HepG2 (cell line): ENCODE measurements around the gene ZNF618. TPM values are rescaled to one million over a fixed set of nuclear protein-coding genes. Genes with fewer than 3 reads are reported as not detected.
A peak's percentile ranks its signal among the peaks of the same experiment; 100 is the strongest.

Experiments
- ATAC-seq: fragments of 200-7000 bp; cut with Tn5 transposase; 3 replicates; pipeline ENCODE4 v1.9.1; 2020; ENCODE audit warnings: mild to moderate bottlenecking, moderate library complexity
- BruUV-seq: library from RNA; stranded (reverse); fragments of 400-500 nt; replicated peaks from 2 replicates; lab custom pipeline; 2021; lab: Mats Ljungman, UMichigan
- CTCF ChIA-PET: fragments of 300-600 bp; formaldehyde crosslinking; extraction: SDS; loops from one replicate; lab custom pipeline; 2021; ENCODE audit warnings: low total read pairs, inconsistent platforms, low intra/inter-chr PET ratio; lab: Yijun Ruan, JAX
- POLR2A ChIA-PET: fragments of 350-600 bp; sonication (Branson Sonifier 250); formaldehyde crosslinking; loops from one replicate; lab custom pipeline; 2020; ENCODE audit warnings: antibody characterized with exemption, inconsistent platforms; lab: Yijun Ruan, JAX
- DNase-seq: peaks from one replicate; pipeline ENCODE4 v3.0.0-alpha.2; 2015; ENCODE audit warnings: low spot score
- FAIRE-seq: peaks from 3 replicates; lab custom pipeline; 2011; peaks lifted over from hg19 to GRCh38; lab: Jason Lieb, UNC
- H2AFZ ChIP-seq: one replicate; pipeline ENCODE4 v1.6.1; 2011; ENCODE audit warnings: low read length, inconsistent platforms
- H3K27ac ChIP-seq: fragments of 300-600 bp; 3 replicates; pipeline ENCODE4 v1.8.0; 2011; ENCODE audit warnings: mixed run types, mild to moderate bottlenecking, mixed read lengths, low read length, inconsistent platforms; ENCODE audit not compliant: insufficient read depth; ENCODE audit errors: extremely low read length
- H3K27me3 ChIP-seq, 2 experiments: fragments of 200-600 bp in 1 of 2; 2 replicates in 1 of 2; 3 replicates in 1 of 2; pipeline versions ENCODE4 v1.6.0 to v1.8.0; 2011; ENCODE audit warnings: low read length in 2 of 2, mild to moderate bottlenecking in 2 of 2, moderate library complexity in 2 of 2, inconsistent platforms in 1 of 2; ENCODE audit not compliant: insufficient read depth in 2 of 2, control insufficient read depth in 1 of 2
- H3K36me3 ChIP-seq, 2 experiments: fragments of 200-600 bp in 1 of 2; replicated peaks in 1 of 2; 2 replicates in 1 of 2; 3 replicates in 1 of 2; pipeline versions ENCODE4 v1.5.1 to v1.8.0; 2011; ENCODE audit warnings: low read length in 2 of 2, inconsistent platforms in 1 of 2; ENCODE audit not compliant: insufficient read depth in 2 of 2, control insufficient read depth in 1 of 2
- H3K4me1 ChIP-seq: 2 replicates; pipeline ENCODE4 v1.5.1; 2012; ENCODE audit warnings: low read length, inconsistent platforms; ENCODE audit not compliant: insufficient read depth
- H3K4me2 ChIP-seq: 2 replicates; pipeline ENCODE4 v1.6.0; 2011; ENCODE audit warnings: low read depth, low read length, inconsistent platforms
- H3K4me3 ChIP-seq, 3 experiments: fragments of 200-600 bp in 1 of 3; sonication (generic), shearing (Covaris generic) in 1 of 3; replicated peaks in 1 of 3; 2 replicates each; pipeline ENCODE4 v1.5.1; 2011 to 2016; ENCODE audit warnings: low read length in 3 of 3, inconsistent platforms in 2 of 3, low read depth in 2 of 3, mild to moderate bottlenecking in 2 of 3, control low read depth in 1 of 3, mixed read lengths in 1 of 3; ENCODE audit not compliant: insufficient read depth in 1 of 3
- H3K79me2 ChIP-seq: one replicate; pipeline ENCODE4 v1.6.1; 2011; ENCODE audit warnings: low read length, inconsistent platforms; ENCODE audit not compliant: insufficient read depth
- H3K9ac ChIP-seq: 2 replicates; pipeline ENCODE4 v1.6.0; 2011; ENCODE audit warnings: mild to moderate bottlenecking, low read depth, low read length, inconsistent platforms; ENCODE audit not compliant: insufficient read depth
- H3K9me3 ChIP-seq: 2 replicates; pipeline ENCODE4 v1.5.1; 2012; ENCODE audit warnings: mild to moderate bottlenecking, low read length
- H4K20me1 ChIP-seq: 2 replicates; pipeline ENCODE4 v1.6.0; 2011; ENCODE audit warnings: inconsistent platforms, mild to moderate bottlenecking, low read length, moderate library complexity; ENCODE audit not compliant: insufficient read depth
- ATAD3A ChIP-seq: sonication (generic); formaldehyde crosslinking; IDR thresholded peaks from 2 replicates; pipeline ENCODE4 v1.4.0; 2020; ENCODE audit warnings: missing genetic modification reagents
- CENPX ChIP-seq: sonication (generic); formaldehyde crosslinking; IDR thresholded peaks from 2 replicates; pipeline ENCODE4 v1.9.0; 2021; ENCODE audit warnings: mild to moderate bottlenecking, missing genetic modification reagents, moderate library complexity
- FIP1L1 ChIP-seq: fragments of 200-400 bp; formaldehyde crosslinking; IDR thresholded peaks from 2 replicates; pipeline ENCODE4 v1.6.1; 2018; ENCODE audit warnings: low read depth, mild to moderate bottlenecking, low read length, moderate library complexity, borderline replicate concordance; ENCODE audit not compliant: insufficient read depth
- MYNN ChIP-seq: sonication (generic); formaldehyde crosslinking; IDR thresholded peaks from 2 replicates; pipeline ENCODE4 v1.4.0; 2020; ENCODE audit warnings: mild to moderate bottlenecking, low read depth, missing genetic modification reagents
- PBX2 ChIP-seq: IDR thresholded peaks from 2 replicates; pipeline ENCODE4 v1.6.1; 2016; ENCODE audit warnings: control low read depth
- PHF8 ChIP-seq: sonication (generic); formaldehyde crosslinking; IDR thresholded peaks from 2 replicates; pipeline ENCODE4 v1.5.0; 2020; ENCODE audit warnings: missing genetic modification reagents
- SRSF4 ChIP-seq: fragments of 200-400 bp; formaldehyde crosslinking; IDR thresholded peaks from one replicate; pipeline ENCODE4 v1.6.1; 2018; ENCODE audit warnings: mild to moderate bottlenecking, low read depth, low read length, moderate library complexity; ENCODE audit not compliant: poor library complexity, severe bottlenecking
- ZBTB20 ChIP-seq: sonication (generic); formaldehyde crosslinking; IDR thresholded peaks from 2 replicates; pipeline ENCODE4 v1.8.1; 2023; ENCODE audit warnings: missing genetic modification reagents, low read depth, mild to moderate bottlenecking, borderline replicate concordance
- ZMYM4 ChIP-seq: sonication (generic); formaldehyde crosslinking; IDR thresholded peaks from 2 replicates; pipeline ENCODE4 v1.8.1; 2023; ENCODE audit warnings: mild to moderate bottlenecking, missing genetic modification reagents
- ZNF503 ChIP-seq: sonication (generic); formaldehyde crosslinking; IDR thresholded peaks from 2 replicates; pipeline ENCODE4 v1.4.0; 2020; ENCODE audit warnings: missing genetic modification reagents
- ZNF546 ChIP-seq: sonication (generic); formaldehyde crosslinking; conservative IDR thresholded peaks from 2 replicates; pipeline ENCODE4 v1.8.1; 2023; ENCODE audit warnings: mild to moderate bottlenecking, missing genetic modification reagents
- ZNF570 ChIP-seq: sonication (generic); formaldehyde crosslinking; IDR thresholded peaks from 2 replicates; pipeline ENCODE4 v1.4.0; 2020; ENCODE audit warnings: mild to moderate bottlenecking, missing genetic modification reagents, borderline replicate concordance
- ZZZ3 ChIP-seq: sonication (generic); formaldehyde crosslinking; IDR thresholded peaks from 2 replicates; pipeline ENCODE4 v1.4.0; 2020; ENCODE audit warnings: missing genetic modification reagents, mild to moderate bottlenecking, borderline replicate concordance
- WGBS: methylation state at CpG from one replicate; pipeline ENCODE4 v1.1.6; 2017; ENCODE audit warnings: low lambda C conversion rate; 5-methylcytosine and 5-hydroxymethylcytosine counted together
- in situ Hi-C: cut with HindIII; loops from 2 replicates; pipeline ENCODE4 v1.10.0; 2017; ENCODE audit warnings: low pct_unique_long_range_greater_than_20kb; ENCODE audit not compliant: extremely low pct_ligation_motif_present
- intact Hi-C: fragments of 100-400 bp; cut with micrococcal nuclease; formaldehyde crosslinking; loops from one replicate; pipeline ENCODE4 v1.10.0; 2022; ENCODE audit not compliant: unreplicated experiment
- polyA plus RNA-seq, 8 experiments: library from polyadenylated mRNA; depleted of rRNA in 3 of 8; stranded (reverse) in 7 of 8; unstranded in 1 of 8; fragments of >200 nt; fragmentation: Illumina TruSeq in 4 of 8; extraction: Trizol in 4 of 8; gene quantifications; 2 replicates each; pipeline versions ENCODE4 v1.2.1 to v1.2.3, GENCODE V29; 2011 to 2016; ENCODE audit warnings: low read depth in 4 of 8, missing spikeins in 1 of 8, mixed read lengths in 1 of 8; ENCODE audit not compliant: insufficient read depth in 1 of 8
- total RNA-seq, 5 experiments: library from RNA; depleted of rRNA; stranded (reverse); fragments of >200 nt; fragmentation: Illumina TruSeq; extraction: Trizol; gene quantifications; 2 replicates each; pipeline ENCODE4 v1.2.3, GENCODE V29; 2016; ENCODE audit warnings: low read depth in 1 of 5
- TF ChIP-seq, protein P1 (sequence below): sonication (generic); formaldehyde crosslinking; IDR thresholded peaks from 2 replicates; pipeline ENCODE4 v1.5.0; 2020; ENCODE audit warnings: mild to moderate bottlenecking, missing genetic modification reagents, moderate library complexity
- TF ChIP-seq, protein P2 (sequence below): sonication (generic); formaldehyde crosslinking; IDR thresholded peaks from 2 replicates; pipeline ENCODE4 v1.4.0; 2020; ENCODE audit warnings: missing genetic modification reagents, mild to moderate bottlenecking, borderline replicate concordance

The ZNF618 gene
- total and polyA plus RNA-seq, 2 of the 13 experiments (the other 11 are each of a cell fraction or from before 2014, with no cell fraction given), result 0.07 TPM

GRCh38 chr9:114080773-114081440 is 204.8 kb downstream of the ZNF618 start:
- ChIA-PET CTCF (no interaction called here), POLR2A (interaction anchor here (1.0 to 7.4 kb wide), 20 partner anchors 7 to 243 kb away, joined by 3 to 75 read pairs (median 10); partner anchors contain the start of genes COL27A1 and KIF12)
- Histone ChIP-seq H3K4me3 (peak overlapping the region; percentile 37 to 69 (median 41); a peak in 5 of 6 replicates), H3K9ac (peak overlapping the region; percentile 87), H3K36me3 (peaks cover 4 to 5% of the 10 kb centered on the region in 2 experiments; a peak in 2 of 5 replicates), H3K79me2 (peaks cover 32% of the 10 kb centered on the region), H3K9me3 (no peaks in the 10 kb centered on the region), H3K27me3 (no peaks in the 10 kb centered on the region; a peak in 1 of 5 replicates), H3K4me2 (peak overlapping the region; percentile 83), H3K27ac (peak overlapping the region; percentile 98), H3K4me1 (peaks cover 78% of the 10 kb centered on the region), H2AFZ (no peak overlapping the region), H4K20me1 (peaks cover 8% of the 10 kb centered on the region)
- peak; percentile 60 for ATAC-seq
- FAIRE-seq, result peak; percentile 99
- DNase-seq, result peak; percentile 99
- no TSS peak for BruUV-seq
- intact Hi-C loops (loop anchor here (1.0 to 5.0 kb wide), 2 partner anchors 37 to 186 kb away; no protein-coding TSS in a partner anchor), in situ Hi-C loops (no loop called here)
- WGBS, result 2% methylated on average over 7 of the region's 7 CpGs
- TF ChIP-seq, protein P1, sequence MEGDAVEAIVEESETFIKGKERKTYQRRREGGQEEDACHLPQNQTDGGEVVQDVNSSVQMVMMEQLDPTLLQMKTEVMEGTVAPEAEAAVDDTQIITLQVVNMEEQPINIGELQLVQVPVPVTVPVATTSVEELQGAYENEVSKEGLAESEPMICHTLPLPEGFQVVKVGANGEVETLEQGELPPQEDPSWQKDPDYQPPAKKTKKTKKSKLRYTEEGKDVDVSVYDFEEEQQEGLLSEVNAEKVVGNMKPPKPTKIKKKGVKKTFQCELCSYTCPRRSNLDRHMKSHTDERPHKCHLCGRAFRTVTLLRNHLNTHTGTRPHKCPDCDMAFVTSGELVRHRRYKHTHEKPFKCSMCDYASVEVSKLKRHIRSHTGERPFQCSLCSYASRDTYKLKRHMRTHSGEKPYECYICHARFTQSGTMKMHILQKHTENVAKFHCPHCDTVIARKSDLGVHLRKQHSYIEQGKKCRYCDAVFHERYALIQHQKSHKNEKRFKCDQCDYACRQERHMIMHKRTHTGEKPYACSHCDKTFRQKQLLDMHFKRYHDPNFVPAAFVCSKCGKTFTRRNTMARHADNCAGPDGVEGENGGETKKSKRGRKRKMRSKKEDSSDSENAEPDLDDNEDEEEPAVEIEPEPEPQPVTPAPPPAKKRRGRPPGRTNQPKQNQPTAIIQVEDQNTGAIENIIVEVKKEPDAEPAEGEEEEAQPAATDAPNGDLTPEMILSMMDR (CRISPR knock-in tag), result no peak
- TF ChIP-seq PBX2 (CRISPR knock-in tag) (no peak), SRSF4 (no peak), ZBTB20 (peak; percentile 42; the same call in 1 of the 2 replicates), ZMYM4 (no peak; the same call in 1 of the 2 replicates), ZZZ3 (CRISPR knock-in tag) (no peak; the same call in 1 of the 2 replicates), PHF8 (peak; percentile 14), ATAD3A (CRISPR knock-in tag) (no peak), ZNF570 (CRISPR knock-in tag) (no peak), ZNF503 (CRISPR knock-in tag) (peak; percentile 89), FIP1L1 (no peak), CENPX (CRISPR knock-in tag) (no peak), MYNN (no peak), ZNF546 (CRISPR knock-in tag) (no peak)
- TF ChIP-seq, protein P2, sequence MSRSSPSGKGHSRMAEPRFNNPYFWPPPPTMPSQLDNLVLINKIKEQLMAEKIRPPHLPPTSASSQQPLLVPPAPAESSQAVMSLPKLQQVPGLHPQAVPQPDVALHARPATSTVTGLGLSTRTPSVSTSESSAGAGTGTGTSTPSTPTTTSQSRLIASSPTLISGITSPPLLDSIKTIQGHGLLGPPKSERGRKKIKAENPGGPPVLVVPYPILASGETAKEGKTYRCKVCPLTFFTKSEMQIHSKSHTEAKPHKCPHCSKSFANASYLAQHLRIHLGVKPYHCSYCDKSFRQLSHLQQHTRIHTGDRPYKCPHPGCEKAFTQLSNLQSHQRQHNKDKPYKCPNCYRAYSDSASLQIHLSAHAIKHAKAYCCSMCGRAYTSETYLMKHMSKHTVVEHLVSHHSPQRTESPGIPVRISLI, result no peak
